Right ventricle myocardium superior (tissue), 1 donor: ENCODE data around the gene MLLT1. TPM values are rescaled to one million over a fixed set of nuclear protein-coding genes. Genes with fewer than 3 reads are reported as not detected.

Source experiments
- ATAC-seq: fragments of 200-7000 bp; cut with Tn5 transposase; one replicate; pipeline ENCODE4 v1.9.1; 2020; ENCODE audit warnings: mild to moderate bottlenecking; ENCODE audit not compliant: poor library complexity
- DNase-seq: peaks from one replicate; pipeline ENCODE4 v3.0.0-alpha.2; 2020
- intact Hi-C: fragments of 100-400 bp; cut with DNase I; formaldehyde crosslinking; loops from one replicate; pipeline ENCODE4 v1.11.2; 2022
- total RNA-seq: library from RNA; stranded (reverse); fragmentation: NEBNext Ultra II Directional; extraction: Animal tissue kit (Norgen Biotek cat#: 25700); gene quantifications from one replicate; pipeline ENCODE4 v1.2.1, GENCODE V29; 2021
- donor health status: DM: no; HTN: yes; CAD: no; lungs with severe emphysema.

The MLLT1 gene
- total RNA-seq, 1 donor from 2014 or later, result 37.2 TPM

- ATAC-seq, result no peak
Observed at GRCh38 chr19:6204866-6205723, 74.7 kb downstream of the MLLT1 start.

DNA sequence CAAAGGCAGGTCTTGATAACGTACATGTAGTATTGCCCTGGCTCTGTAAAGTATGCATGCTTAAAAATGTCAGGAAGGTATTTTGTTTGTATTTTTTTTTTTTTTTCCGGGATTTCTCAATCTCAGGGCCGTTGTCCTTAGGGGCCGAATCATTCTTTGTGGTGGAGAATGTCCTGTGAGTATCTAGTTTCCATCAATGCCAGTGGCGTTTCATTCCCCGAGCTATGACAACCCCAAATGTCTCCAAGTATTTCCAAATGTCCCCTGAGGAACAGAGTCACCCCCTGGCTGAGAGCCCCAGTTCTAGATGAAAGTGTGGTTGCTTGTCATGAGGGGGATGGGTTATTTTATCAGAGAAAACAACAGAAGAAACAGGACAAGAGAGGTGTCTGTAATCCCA is 75.6 kb downstream of the MLLT1 start:
- ATAC-seq, result no peak
- intact Hi-C loops, result no loop called here
- DNase-seq, result no peak

More at GRCh38 chr19:6204866-6205723, 74.7 kb downstream of the MLLT1 start:
- intact Hi-C loops, result no loop called here
- no peak for DNase-seq

- intact Hi-C loops, result no loop called here
- ATAC-seq (peak; percentile 99), DNase-seq (peak; percentile 99)
Observed at GRCh38 chr19:6199240-6199994, 80.4 kb downstream of the MLLT1 start.

DNA sequence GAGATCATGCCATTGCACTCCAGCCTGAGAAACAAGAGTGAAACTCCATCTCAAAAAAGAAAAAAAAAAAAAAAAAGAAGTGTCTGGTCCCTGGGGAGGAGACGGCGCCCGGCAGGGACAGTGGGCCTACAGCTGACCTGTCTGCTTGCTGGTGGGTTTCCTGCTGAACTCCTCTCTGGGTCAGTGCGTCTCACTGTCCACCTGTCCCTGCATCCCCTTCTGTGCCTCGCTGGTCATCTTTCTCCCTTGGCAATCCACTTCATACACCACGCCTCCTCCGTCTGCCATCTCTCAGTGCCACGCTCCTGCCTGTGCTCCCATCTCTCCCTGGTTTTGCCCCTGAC is 80.9 kb downstream of the MLLT1 start:
- intact Hi-C loops, result no loop called here
- ATAC-seq, result no peak
- peak; percentile 38 for DNase-seq

DNA sequence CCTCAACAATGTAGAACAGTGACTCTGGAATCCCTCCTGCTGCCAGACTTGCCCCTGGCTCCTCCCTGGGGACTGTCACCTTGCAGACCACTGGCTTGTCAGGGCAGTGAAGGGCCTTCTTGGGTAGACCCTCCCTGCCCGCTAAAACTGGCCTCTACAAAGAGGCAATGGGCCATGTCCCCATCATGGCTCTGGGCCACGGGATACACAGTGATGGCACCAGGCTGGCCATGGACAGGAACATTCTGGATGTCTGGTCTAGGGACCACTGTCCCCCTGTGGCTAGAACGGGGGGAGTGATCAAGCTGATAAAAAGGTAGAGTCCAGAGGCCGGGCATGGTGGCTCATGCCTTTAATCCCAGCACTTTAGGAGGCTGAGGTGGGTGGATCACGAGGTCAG is 83.4 kb downstream of the MLLT1 start:
- DNase-seq (no peak), ATAC-seq (no peak)
- intact Hi-C loops, result no loop called here

- no peak for DNase-seq
- intact Hi-C loops, result no loop called here
- ATAC-seq, result no peak
Observed at GRCh38 chr19:6188811-6189210, 91.0 kb downstream of the MLLT1 start.

GRCh38 chr19:6187374-6187773 is 92.4 kb downstream of the MLLT1 start:
- no peak for ATAC-seq
- no peak for DNase-seq
- intact Hi-C loops, result no loop called here

GRCh38 chr19:6185835-6186834 is 93.6 kb downstream of the MLLT1 start:
- intact Hi-C loops, result no loop called here
- ATAC-seq (no peak), DNase-seq (no peak)

DNA sequence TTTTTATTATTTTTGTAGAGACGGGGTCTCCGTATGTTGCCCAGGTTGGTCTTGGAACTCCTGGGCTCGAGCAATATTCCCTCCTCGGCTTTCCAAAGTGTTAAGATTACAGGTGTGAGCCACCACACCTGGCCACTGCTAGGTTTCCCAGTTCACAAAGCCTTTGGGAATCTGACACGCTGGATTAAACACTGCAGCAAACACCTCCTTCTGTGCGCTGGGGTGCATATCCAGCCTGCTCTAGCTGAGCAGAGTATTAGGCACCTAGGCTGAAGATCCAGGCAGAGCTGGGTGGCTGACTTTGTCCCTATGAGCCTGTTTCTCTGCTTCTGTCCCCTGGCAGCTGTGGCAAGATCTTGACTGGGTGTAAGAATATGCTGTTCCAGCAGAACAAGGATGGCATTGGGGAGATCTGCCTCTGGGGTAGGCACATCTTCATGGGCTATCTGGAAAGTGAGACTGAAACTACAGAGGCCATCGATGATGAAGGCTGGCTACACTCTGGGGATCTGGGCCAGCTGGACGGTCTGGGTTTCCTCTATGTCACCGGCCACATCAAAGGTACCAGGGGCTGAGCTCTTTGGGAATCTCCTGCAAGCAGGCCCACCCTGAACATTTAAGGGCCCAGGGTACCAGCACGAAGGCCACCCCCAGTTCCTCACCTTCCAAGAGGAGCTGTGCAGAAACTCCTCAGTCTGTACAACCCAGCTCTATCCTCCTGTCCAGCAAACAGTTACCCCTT is 94.5 kb downstream of the MLLT1 start:
- ATAC-seq, result no peak
- DNase-seq, result no peak
- intact Hi-C loops, result no loop called here

DNA sequence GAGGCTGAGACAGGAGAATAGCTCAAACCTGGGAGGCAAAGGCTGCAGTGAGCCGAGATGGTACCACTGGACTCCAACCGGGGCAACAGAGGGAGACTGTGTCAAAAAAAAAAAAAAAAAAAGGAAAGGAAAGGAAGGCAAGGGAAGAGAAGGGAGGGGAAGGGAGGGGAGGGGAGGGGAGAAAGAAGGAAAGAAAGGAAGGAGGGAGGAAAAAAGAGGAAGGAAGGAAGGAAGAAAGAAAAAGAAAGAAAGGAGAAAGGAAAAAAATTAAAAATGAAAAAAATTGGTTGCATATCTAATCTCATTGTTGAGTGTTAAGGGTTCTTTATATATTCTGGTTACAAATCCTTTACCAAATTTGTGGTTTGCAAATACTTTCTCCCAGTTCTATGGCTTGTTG is 98.7 kb downstream of the MLLT1 start:
- intact Hi-C loops, result no loop called here
- ATAC-seq, result no peak
- no peak for DNase-seq

- ATAC-seq (no peak), DNase-seq (no peak)
- intact Hi-C loops, result no loop called here
Observed at GRCh38 chr19:6173190-6173589, 106.6 kb downstream of the MLLT1 start.

DNA sequence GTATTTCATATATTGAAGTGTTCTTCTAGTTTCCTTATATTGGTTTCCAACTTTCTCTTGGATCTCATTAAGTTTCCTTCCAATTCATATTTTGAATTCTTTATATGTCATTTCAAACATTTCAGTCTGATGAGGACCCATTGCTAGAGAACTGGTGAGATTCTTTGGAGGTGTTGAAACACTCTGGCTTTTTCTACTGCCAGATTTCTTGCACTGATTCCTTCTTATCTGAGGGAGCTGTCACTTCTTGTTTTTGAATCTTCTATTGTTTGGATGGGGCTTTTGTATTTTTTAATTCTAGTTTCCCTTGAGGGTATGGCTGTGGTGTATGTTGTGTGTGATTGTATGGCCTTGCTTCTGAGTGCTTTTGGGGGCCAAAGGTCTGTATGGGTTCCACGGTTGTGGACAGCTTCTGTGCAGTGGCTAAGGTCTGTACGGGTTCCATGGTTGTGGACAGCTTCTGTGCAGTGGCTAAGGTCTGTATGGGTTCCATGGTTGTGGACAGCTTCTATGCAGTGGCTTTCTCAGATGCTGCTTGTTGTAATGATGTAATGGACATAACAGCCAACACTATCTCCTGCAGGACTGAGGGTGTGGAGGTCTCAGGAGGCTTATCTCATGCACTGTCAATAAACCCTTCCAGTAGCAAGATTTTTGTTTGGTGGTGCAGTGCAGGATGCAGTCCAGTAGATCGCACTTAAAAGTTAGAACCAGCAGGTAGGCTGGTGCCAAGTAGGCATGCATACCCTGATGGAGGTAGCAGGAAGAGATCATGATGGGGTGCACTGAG is 107.5 kb downstream of the MLLT1 start:
- DNase-seq (no peak), ATAC-seq (no peak)
- intact Hi-C loops, result no loop called here

GRCh38 chr19:6167115-6167514 is 112.7 kb downstream of the MLLT1 start:
- intact Hi-C loops, result loop anchor here (10.0 kb wide), 1 partner anchor 128 kb away; no protein-coding TSS in a partner anchor
- ATAC-seq, result no peak
- DNase-seq, result no peak

DNA sequence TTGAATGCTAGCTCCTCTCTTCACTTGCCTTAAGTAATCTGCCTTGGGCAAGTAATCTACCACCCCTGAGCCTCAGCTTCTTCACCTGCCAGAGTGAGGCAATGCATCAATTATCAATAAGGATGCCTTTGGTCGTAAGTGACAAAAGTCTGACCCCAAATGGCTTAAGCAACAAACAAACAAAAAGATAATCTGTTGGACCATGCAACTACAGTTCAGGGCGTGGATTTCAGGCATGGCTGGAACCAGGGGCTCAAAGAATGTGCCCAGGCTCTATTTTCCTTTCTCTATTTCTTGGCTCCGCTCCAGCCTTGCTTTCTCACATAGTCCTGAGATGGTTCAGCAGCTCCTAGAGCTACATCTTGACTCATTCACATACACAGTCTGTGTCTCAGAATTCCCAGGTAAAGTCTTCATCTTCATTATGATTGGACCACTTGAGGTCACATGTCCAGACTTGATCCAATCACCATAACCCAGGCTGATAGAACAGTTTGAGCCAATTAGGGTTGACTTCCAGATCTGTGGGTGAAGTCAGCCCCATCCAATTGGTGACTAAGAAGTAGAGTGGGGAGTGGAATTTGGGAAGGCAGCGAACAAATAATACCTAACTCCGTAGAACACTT is 114.8 kb downstream of the MLLT1 start:
- ATAC-seq, result no peak
- DNase-seq, result no peak
- intact Hi-C loops, result loop anchor here (10.0 kb wide), 1 partner anchor 130 kb away; no protein-coding TSS in a partner anchor

DNA sequence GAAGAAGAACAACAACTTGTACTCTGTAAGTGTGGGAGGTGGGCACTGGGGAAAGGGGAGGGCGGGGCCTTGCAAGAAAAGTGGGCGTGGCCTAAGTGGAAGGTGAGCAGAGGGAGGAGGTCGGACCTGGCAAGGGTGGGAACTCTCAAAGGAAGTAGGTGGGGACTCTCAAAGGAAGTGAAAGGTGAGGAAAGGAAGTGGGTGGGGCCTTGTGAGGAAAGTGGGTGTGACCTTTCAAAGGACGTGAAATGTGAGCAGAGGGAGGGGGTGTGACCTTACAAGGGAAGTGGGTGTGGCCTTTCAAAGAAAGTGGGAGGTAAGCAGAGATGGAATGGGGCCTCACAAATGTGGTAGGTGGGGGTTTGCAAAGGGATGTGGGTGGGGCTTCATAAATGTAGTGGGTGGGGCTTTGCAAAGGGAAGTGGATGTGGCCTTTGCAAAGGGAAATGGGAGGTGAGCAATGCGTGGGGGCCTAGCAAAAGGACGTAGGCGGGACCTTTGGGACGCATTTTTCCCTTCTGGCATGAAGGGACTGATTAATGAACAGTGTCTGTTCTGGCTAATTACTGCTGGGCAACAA is 118.4 kb downstream of the MLLT1 start:
- intact Hi-C loops, result loop anchor here (10.0 kb wide), 1 partner anchor 133 kb away; no protein-coding TSS in a partner anchor
- peak; percentile 37 for DNase-seq
- ATAC-seq, result peak; percentile 51
